Measurements from ENCODE around the gene CXCL14. TPM values are rescaled to one million over a fixed set of nuclear protein-coding genes. Genes with fewer than 3 reads are reported as not detected.

Gene CXCL14
- total and polyA plus RNA-seq, 2 donors from 2014 or later: 104 to 414 TPM

DNA sequence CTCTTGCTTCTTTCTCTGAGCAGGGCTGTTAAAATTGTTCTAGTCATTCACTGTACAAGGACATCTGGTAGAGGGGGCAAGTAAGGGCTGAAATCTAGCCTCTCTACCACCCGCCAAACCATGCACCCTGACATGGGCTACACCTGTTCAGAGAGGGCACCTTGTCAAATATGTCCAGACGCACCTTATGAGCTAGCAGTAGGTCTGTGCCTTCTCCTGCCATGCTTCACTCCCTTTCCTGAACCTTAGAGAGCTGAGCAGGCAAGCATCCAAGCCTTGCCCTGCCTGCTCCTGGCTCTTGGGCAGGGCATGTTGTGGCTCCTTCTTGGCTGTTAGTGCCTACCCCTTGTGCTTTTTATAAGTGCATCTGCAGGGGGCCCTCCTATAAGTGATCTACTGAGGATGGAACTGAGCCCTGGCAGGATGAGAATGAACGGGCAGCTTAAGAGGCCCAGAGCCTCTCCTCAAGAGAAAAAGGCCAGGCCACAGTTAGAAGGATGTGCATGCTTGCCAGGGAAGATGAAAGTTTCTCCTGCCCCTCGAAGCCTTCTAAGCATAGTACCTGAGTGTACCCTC is 39.3 kb downstream of the CXCL14 start:
- Histone ChIP-seq H3K9me3 (ENCODE audit: control insufficient read depth in 2 of 3, insufficient read depth in 1 of 3, low read length in 3 of 3) (peaks cover 0 to 4% (median 0%) of the 10 kb centered on the region in 3 donors), H3K27me3 (ENCODE audit: control insufficient read depth, insufficient read depth, low read length) (peaks cover 77% of the 10 kb centered on the region), H3K27ac (ENCODE audit: low read depth in 2 of 2, low read length in 2 of 2) (no peak overlapping the region), H3K36me3 (ENCODE audit: control insufficient read depth in 2 of 3, insufficient read depth in 3 of 3, low read length in 3 of 3) (no peaks in the 10 kb centered on the region), H3K9ac (ENCODE audit: low read length in 3 of 3) (no peak overlapping the region), H3K4me1 (ENCODE audit: control insufficient read depth in 2 of 3, insufficient read depth in 2 of 3, low read depth in 1 of 3, low read length in 3 of 3) (peaks cover 0 to 8% (median 0%) of the 10 kb centered on the region in 3 donors), H3K4me3 (ENCODE audit: low read length in 3 of 3) (no peak overlapping the region)
- intact Hi-C loops (cut with DNase I): no loop called here
- TF ChIP-seq, protein P1, sequence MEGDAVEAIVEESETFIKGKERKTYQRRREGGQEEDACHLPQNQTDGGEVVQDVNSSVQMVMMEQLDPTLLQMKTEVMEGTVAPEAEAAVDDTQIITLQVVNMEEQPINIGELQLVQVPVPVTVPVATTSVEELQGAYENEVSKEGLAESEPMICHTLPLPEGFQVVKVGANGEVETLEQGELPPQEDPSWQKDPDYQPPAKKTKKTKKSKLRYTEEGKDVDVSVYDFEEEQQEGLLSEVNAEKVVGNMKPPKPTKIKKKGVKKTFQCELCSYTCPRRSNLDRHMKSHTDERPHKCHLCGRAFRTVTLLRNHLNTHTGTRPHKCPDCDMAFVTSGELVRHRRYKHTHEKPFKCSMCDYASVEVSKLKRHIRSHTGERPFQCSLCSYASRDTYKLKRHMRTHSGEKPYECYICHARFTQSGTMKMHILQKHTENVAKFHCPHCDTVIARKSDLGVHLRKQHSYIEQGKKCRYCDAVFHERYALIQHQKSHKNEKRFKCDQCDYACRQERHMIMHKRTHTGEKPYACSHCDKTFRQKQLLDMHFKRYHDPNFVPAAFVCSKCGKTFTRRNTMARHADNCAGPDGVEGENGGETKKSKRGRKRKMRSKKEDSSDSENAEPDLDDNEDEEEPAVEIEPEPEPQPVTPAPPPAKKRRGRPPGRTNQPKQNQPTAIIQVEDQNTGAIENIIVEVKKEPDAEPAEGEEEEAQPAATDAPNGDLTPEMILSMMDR (IDR thresholded peaks at IDR 0.05; ENCODE audit: borderline replicate concordance, extremely low read depth, insufficient read depth): no peak
- FAIRE-seq (no peak), DNase-seq (no peak)

DNA sequence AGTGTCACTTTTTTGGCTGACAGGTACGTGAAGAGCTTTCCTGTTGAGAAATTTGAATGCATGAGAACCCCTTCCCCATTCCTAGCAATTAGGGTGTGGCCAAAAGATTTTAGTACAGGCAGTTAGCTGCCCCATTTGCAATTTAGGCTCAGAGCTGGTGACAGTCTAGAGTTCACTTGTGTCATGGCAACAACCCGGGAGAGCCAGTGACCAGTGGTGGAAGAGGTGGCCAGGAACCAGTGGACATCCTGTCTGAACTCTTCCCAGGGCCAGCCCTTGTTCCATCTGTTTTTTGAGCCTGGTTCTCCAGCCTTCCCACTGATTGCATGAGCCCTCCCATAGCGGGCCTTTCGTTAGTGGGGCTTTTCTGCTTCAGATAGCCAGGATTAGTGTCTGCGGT is 40.5 kb downstream of the CXCL14 start:
- Histone ChIP-seq H3K36me3 (ENCODE audit: control insufficient read depth in 2 of 3, insufficient read depth in 3 of 3, low read length in 3 of 3) (no peaks in the 10 kb centered on the region), H3K27me3 (ENCODE audit: control insufficient read depth, insufficient read depth, low read length) (peaks cover 79% of the 10 kb centered on the region), H3K9me3 (ENCODE audit: control insufficient read depth in 2 of 3, insufficient read depth in 1 of 3, low read length in 3 of 3) (peaks cover 0 to 4% (median 0%) of the 10 kb centered on the region in 3 donors), H3K4me3 (ENCODE audit: low read length in 3 of 3) (no peak overlapping the region), H3K27ac (ENCODE audit: low read depth in 2 of 2, low read length in 2 of 2) (no peak overlapping the region), H3K4me1 (ENCODE audit: control insufficient read depth in 2 of 3, insufficient read depth in 2 of 3, low read depth in 1 of 3, low read length in 3 of 3) (peaks cover 0 to 5% (median 0%) of the 10 kb centered on the region in 3 donors), H3K9ac (ENCODE audit: low read length in 3 of 3) (no peak overlapping the region)
- TF ChIP-seq, protein P1 (IDR thresholded peaks at IDR 0.05; ENCODE audit: borderline replicate concordance, extremely low read depth, insufficient read depth): no peak
- no peak for FAIRE-seq
- no peak for DNase-seq
- intact Hi-C loops (cut with DNase I): no loop called here

DNA sequence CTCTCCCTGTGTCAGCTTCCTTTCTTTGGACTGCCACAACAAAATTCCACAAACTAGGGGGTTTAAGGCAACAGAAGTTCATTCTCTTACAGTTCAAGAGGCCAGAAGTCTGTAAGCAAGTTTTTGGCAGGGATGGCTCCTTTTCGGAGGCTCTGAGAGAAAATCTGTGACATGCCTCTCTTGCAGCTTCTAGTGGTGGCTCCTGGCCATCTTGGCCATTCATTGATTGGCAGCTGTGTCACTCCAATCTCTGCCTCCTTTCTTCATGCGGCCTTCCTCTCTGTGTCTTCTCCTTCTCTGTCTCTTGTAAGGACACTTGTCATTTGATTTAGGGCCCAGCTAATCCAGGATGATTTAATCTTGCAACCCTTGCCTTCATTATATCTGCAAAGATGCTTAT is 41.0 kb downstream of the CXCL14 start:
- Histone ChIP-seq H3K36me3 (ENCODE audit: control insufficient read depth in 2 of 3, insufficient read depth in 3 of 3, low read length in 3 of 3) (no peaks in the 10 kb centered on the region), H3K27ac (ENCODE audit: low read depth in 2 of 2, low read length in 2 of 2) (no peak overlapping the region), H3K4me1 (ENCODE audit: control insufficient read depth in 2 of 3, insufficient read depth in 2 of 3, low read depth in 1 of 3, low read length in 3 of 3) (peaks cover 0 to 5% (median 0%) of the 10 kb centered on the region in 3 donors), H3K4me3 (ENCODE audit: low read length in 3 of 3) (no peak overlapping the region), H3K27me3 (ENCODE audit: control insufficient read depth, insufficient read depth, low read length) (peaks cover 75% of the 10 kb centered on the region), H3K9me3 (ENCODE audit: control insufficient read depth in 2 of 3, insufficient read depth in 1 of 3, low read length in 3 of 3) (peaks cover 0 to 4% (median 0%) of the 10 kb centered on the region in 3 donors), H3K9ac (ENCODE audit: low read length in 3 of 3) (no peak overlapping the region)
- intact Hi-C loops (cut with DNase I): no loop called here
- TF ChIP-seq, protein P1 (IDR thresholded peaks at IDR 0.05; ENCODE audit: borderline replicate concordance, extremely low read depth, insufficient read depth): no peak
- FAIRE-seq (no peak), DNase-seq (no peak)

DNA sequence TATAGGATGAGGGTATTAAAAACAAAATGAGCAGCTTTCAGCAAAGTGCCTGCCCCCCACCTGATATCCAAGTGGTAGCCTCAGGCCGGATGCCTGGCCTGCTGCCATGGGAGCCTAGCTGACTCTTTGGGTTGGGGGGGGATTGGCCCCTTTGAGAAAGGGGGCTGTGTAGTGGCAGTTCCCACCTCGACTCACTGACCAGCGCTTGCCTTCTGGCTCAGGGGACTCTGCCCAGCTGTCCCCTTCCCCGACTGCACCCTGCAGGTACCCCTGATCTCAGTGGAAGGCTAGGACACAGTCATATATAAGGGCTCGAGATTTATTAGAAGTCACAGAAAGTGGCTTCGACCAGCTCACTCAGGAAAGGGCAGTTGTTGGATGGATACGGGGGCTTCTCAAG is 41.5 kb downstream of the CXCL14 start:
- Histone ChIP-seq H3K27ac (ENCODE audit: low read depth in 2 of 2, low read length in 2 of 2) (no peak overlapping the region), H3K9me3 (ENCODE audit: control insufficient read depth in 2 of 3, insufficient read depth in 1 of 3, low read length in 3 of 3) (peaks cover 0 to 4% (median 0%) of the 10 kb centered on the region in 3 donors), H3K4me3 (ENCODE audit: low read length in 3 of 3) (no peak overlapping the region), H3K4me1 (ENCODE audit: control insufficient read depth in 2 of 3, insufficient read depth in 2 of 3, low read depth in 1 of 3, low read length in 3 of 3) (peaks cover 0 to 5% (median 0%) of the 10 kb centered on the region in 3 donors), H3K9ac (ENCODE audit: low read length in 3 of 3) (no peak overlapping the region), H3K36me3 (ENCODE audit: control insufficient read depth in 2 of 3, insufficient read depth in 3 of 3, low read length in 3 of 3) (no peaks in the 10 kb centered on the region), H3K27me3 (ENCODE audit: control insufficient read depth, insufficient read depth, low read length) (peaks cover 74% of the 10 kb centered on the region)
- intact Hi-C loops (cut with DNase I): no loop called here
- FAIRE-seq (no peak), DNase-seq (no peak)
- TF ChIP-seq, protein P1 (IDR thresholded peaks at IDR 0.05; ENCODE audit: borderline replicate concordance, extremely low read depth, insufficient read depth): no peak
